ENCODE data around the gene ATG10.

- TF ChIP-seq CTCF (IDR thresholded peaks at IDR 0.05; ENCODE audit: insufficient read depth, low read depth, low read length) (no peak), EZH2 (IDR thresholded peaks at IDR 0.05; ENCODE audit: insufficient read depth, low read length) (no peak)
Observed at GRCh38 chr5:81971111-81971711, 612 bp upstream of the ATG10 start.

Data from astrocyte (in vitro differentiated cells and primary cell).